ENCODE data around the gene CERS6. TPM values are rescaled to one million over a fixed set of nuclear protein-coding genes. Genes with fewer than 3 reads are reported as not detected.

Gene CERS6
- total RNA-seq, 1 experiment from 2014 or later = 8.3 TPM

DNA sequence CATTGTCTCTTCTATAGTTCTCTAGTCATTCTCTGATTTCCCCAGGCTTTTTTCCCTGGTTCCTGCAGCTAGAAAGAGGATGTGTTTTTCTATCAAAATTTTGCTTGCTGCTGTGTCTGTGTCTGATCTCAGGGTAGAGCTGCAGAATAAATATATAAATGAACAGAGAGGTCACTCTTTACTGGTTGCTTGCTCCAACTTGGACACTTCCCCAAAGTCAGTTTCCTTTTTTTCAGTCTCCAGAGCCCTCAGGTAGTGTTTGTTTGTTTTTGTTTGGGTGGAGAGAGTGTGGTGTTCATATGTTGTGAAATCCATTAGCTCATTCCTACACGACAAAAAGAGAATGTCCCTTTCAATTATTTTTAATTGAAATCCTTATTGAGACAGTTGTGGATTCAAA is 85.8 kb downstream of the CERS6 start:
- no TSS peak for BruUV-seq (replicated peaks)
- TF ChIP-seq CTCF (conservative IDR thresholded peaks at IDR 0.05) = no peak
- TF ChIP-seq EZH2 (IDR thresholded peaks at IDR 0.05; ENCODE audit: low read depth) = no peak
- CTCF ChIA-PET = no interaction called here
- no peaks in the 10 kb centered on the region for H3K27me3 ChIP-seq (ENCODE audit: insufficient read depth, low read depth)
- POLR2A ChIA-PET (ENCODE audit: unreplicated experiment) = no interaction called here
- DNase-seq = no peak
- H2AFZ ChIP-seq = no peak overlapping the region
- intact Hi-C loops (cut with micrococcal nuclease; ENCODE audit: unreplicated experiment) = no loop called here
- no peak overlapping the region for H3K27ac ChIP-seq
- H3K79me2 ChIP-seq (ENCODE audit: low read depth) = no peaks in the 10 kb centered on the region
- H4K20me1 ChIP-seq (ENCODE audit: insufficient read depth) = no peaks in the 10 kb centered on the region
- peaks cover 17% of the 10 kb centered on the region for H3F3A ChIP-seq (ENCODE audit: insufficient read depth, low read depth)
- no peak overlapping the region for H3K4me2 ChIP-seq
- H3K36me3 ChIP-seq (ENCODE audit: low read depth) = no peaks in the 10 kb centered on the region
- H3K9me2 ChIP-seq (ENCODE audit: insufficient read depth) = no peaks in the 10 kb centered on the region
- no peaks in the 10 kb centered on the region for H3K9me3 ChIP-seq (ENCODE audit: insufficient read depth, low read depth)
- no peak overlapping the region for H3K4me3 ChIP-seq
- H3K4me1 ChIP-seq (replicated peaks; ENCODE audit: insufficient read depth) = peaks cover 31% of the 10 kb centered on the region

DNA sequence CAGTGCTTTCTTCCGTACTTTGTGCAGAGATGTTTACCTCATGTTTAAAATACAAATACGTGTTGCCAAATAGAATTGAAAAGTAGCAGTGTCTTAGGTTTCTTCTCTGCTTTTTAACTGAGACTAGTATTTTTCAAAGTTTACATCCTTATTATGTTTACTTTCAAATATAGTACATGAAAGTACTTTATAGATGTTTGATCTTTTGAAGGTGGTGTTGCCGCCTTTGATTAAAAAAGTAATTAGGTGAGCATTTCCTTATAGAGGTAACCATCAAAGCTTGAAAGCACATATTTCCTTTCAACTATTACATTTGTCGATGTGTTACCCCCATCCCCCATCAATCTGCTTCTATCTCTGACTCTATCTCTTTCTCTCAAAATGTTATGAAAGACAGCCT is 87.0 kb downstream of the CERS6 start:
- ChIA-PET CTCF (no interaction called here), POLR2A (ENCODE audit: unreplicated experiment) (no interaction called here)
- Histone ChIP-seq H3K4me1 (replicated peaks; ENCODE audit: insufficient read depth) (peaks cover 31% of the 10 kb centered on the region), H3K9me3 (ENCODE audit: insufficient read depth, low read depth) (no peaks in the 10 kb centered on the region), H3K36me3 (ENCODE audit: low read depth) (no peaks in the 10 kb centered on the region), H3F3A (ENCODE audit: insufficient read depth, low read depth) (peaks cover 12% of the 10 kb centered on the region), H2AFZ (no peak overlapping the region), H3K4me2 (no peak overlapping the region), H3K9me2 (ENCODE audit: insufficient read depth) (no peaks in the 10 kb centered on the region), H3K79me2 (ENCODE audit: low read depth) (no peaks in the 10 kb centered on the region), H4K20me1 (ENCODE audit: insufficient read depth) (no peaks in the 10 kb centered on the region), H3K27ac (no peak overlapping the region), H3K27me3 (ENCODE audit: insufficient read depth, low read depth) (no peaks in the 10 kb centered on the region), H3K4me3 (no peak overlapping the region)
- no peak for DNase-seq
- no peak for TF ChIP-seq CTCF (conservative IDR thresholded peaks at IDR 0.05)
- no peak for TF ChIP-seq EZH2 (IDR thresholded peaks at IDR 0.05; ENCODE audit: low read depth)
- no TSS peak for BruUV-seq (replicated peaks)
- intact Hi-C loops (cut with micrococcal nuclease; ENCODE audit: unreplicated experiment) = no loop called here

DNA sequence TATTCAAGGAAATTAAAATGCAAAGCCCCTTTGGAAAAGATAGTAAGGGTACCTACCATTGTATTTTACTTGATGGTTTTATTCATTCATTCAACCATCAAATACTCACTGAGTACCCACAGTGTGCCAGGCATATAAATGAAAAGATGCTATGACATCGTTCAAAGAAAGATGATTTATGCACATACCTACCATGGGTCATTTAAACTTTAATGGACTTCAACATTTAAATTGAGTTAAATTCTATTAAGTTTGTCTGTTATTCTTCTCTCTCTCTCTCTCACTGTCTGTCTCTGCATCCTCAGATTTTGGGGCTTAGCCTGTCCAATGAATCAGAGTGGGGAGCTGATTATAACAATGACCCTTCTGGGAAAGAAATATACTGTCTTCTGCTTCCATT is 87.9 kb downstream of the CERS6 start:
- H3K27ac ChIP-seq = no peak overlapping the region
- no peak for TF ChIP-seq CTCF (conservative IDR thresholded peaks at IDR 0.05)
- no peak for TF ChIP-seq EZH2 (IDR thresholded peaks at IDR 0.05; ENCODE audit: low read depth)
- no peak overlapping the region for H3K4me2 ChIP-seq
- H3K9me3 ChIP-seq (ENCODE audit: insufficient read depth, low read depth) = no peaks in the 10 kb centered on the region
- no TSS peak for BruUV-seq (replicated peaks)
- intact Hi-C loops (cut with micrococcal nuclease; ENCODE audit: unreplicated experiment) = no loop called here
- H4K20me1 ChIP-seq (ENCODE audit: insufficient read depth) = no peaks in the 10 kb centered on the region
- no peaks in the 10 kb centered on the region for H3K79me2 ChIP-seq (ENCODE audit: low read depth)
- no peaks in the 10 kb centered on the region for H3K9me2 ChIP-seq (ENCODE audit: insufficient read depth)
- ChIA-PET POLR2A (ENCODE audit: unreplicated experiment) (no interaction called here), CTCF (no interaction called here)
- no peak overlapping the region for H2AFZ ChIP-seq
- DNase-seq = no peak
- no peak overlapping the region for H3K4me3 ChIP-seq
- H3K27me3 ChIP-seq (ENCODE audit: insufficient read depth, low read depth) = no peaks in the 10 kb centered on the region
- H3K36me3 ChIP-seq (ENCODE audit: low read depth) = no peaks in the 10 kb centered on the region
- peaks cover 12% of the 10 kb centered on the region for H3F3A ChIP-seq (ENCODE audit: insufficient read depth, low read depth)
- H3K4me1 ChIP-seq (replicated peaks; ENCODE audit: insufficient read depth) = peaks cover 31% of the 10 kb centered on the region
